ENCODE measurements around the gene KIF18A.
"Not testable (repeated sequence)": the region's sequence is repeated elsewhere in the genome, so short reads cannot be mapped to it uniquely, and the experiment has no call there.

KIF18A gene

DNA sequence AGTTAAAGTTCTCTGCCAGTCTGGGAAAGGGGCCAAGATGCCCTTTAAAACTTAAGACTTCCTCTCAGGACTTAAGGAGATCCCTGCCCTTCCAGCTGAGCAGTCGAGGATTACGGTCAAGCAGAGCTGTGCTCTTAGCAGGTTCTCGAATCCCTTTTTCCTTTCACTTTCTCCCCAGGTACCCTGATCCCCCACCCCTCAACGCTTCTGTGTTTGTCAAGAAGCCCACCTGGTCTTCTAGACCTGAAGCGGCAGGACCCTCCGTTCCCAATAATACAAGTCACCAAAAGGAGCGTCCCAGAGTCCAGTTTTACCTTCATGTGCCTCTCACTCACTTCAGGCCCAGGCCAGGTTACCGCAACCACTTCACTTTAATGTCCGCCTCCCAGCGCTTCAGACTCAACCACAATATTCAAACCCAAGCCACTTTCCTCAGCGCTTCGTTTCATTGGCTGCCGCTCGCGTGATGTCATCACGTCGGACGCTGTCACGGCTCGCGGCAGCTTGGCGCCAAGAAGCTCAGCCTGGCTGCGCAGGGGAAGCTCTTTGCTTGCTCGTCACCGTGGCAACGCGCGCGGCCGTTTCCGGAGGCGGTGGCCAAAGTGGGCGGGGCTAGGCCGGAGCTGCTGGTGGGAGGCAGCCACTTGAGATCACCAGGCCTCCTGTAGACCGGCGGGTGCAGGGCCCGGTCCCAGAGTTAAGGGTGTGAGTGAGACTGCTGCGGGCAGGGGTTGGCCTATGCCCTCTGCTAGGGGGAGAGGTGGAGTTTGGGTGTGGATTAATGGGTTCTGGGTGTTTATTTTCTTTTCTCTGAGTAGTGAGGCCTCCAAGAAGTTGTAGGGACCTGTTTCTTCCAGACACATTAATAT lies at the start of gene KIF18A, which contains the start of gene METTL15:
Gene KIF18A, minus strand, starts transcription at position 407 of the 869 bp plus-strand sequence. CDS start 10,209 bp downstream, outside the sequence.
Gene METTL15, plus strand, starts transcription at position 639 of the 869 bp plus-strand sequence. CDS start 4,947 bp downstream, outside the sequence.
- DNase-seq (ENCODE audit: low read depth in 2 of 2) = peak; percentile 99

DNA sequence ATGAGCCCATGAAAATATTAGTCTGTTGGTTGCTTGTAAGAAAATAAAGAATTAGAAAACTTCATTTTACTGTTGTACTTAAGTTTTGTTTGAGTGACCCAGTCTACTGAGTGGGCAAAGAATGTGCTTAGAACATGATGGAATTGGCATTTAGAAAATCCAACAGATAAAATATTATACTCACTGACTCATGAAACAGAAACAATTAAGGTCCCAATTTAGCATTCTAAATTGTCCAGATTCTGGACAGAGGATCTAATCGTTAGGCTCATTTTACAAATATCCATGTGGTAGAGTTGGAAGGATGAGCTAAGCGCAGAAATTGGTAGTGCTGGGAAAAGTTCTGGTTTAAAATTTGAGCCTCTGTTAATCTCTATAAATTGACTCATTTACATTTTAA lies 45.6 kb upstream of the KIF18A start:
- no peak for DNase-seq (ENCODE audit: low read depth in 2 of 2)

DNA sequence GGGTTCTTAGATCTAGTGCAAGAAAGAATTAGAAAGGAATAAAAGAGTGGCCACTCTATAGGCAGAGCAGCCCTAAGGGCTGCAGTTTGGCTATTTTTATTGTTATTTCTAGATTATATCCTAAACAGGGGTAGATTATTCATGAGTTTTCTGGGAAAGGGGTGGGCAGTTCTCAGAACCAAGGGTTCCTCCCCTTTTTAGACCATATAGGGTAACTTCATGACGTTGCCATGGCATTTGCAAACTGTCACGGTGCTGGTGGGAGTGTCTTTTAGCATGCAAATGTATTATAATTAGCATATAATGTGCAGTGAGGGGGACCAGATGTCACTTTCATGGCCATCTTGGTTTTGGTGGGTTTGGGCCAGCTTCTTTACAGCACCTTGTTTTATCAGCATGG lies 44.8 kb upstream of the KIF18A start:
- no peak for DNase-seq (ENCODE audit: low read depth in 2 of 2)

DNA sequence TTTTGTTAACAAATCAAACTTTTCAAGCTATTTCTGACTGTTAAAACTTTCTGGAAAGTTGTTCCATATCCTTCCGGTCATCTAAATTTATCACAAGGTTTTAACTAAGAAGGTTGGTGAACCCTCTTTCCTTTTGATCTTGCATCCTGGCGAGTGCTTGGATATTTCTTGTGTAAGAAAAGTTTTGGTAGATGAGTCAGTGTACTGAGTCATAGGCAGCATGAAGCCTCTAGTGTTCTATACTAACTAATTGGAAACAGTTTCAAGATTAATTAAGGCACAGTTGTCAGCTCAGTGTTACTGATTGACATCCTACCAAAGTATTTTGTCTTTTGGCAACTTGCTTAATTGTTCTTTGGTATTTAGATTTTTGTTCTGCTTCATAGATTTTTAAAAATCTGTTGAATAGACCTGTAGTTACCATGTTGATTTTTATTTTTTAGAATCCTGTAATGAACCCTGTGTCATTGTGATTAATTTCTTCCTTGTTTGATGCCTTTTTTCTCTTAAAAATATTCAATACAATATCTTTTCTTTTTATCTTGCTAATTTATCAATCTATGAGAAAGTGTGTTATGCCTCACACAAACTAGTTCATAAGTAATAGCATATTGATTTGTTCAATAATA lies 38.3 kb upstream of the KIF18A start:
- no peak for DNase-seq (ENCODE audit: low read depth in 2 of 2)

DNA sequence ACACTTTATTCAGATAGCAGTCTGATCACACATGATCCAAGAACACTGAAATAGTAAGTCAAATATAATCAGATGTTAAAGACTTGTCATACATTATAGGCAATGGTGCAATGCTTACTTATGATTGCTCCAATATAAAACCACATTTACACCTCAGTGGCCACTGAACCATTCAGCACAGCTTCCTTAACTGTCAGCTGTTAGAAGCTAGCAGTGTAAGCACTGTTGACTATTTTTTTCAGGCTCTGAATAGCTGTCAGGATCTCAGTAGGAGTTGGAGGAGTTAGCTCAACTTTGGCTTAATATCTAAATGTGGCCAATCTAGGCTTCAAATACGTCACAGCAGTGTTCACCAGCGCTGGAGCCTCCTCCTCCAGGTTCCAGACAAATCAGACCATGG lies 36.9 kb upstream of the KIF18A start:
- DNase-seq (ENCODE audit: low read depth in 2 of 2) = no peak

DNA sequence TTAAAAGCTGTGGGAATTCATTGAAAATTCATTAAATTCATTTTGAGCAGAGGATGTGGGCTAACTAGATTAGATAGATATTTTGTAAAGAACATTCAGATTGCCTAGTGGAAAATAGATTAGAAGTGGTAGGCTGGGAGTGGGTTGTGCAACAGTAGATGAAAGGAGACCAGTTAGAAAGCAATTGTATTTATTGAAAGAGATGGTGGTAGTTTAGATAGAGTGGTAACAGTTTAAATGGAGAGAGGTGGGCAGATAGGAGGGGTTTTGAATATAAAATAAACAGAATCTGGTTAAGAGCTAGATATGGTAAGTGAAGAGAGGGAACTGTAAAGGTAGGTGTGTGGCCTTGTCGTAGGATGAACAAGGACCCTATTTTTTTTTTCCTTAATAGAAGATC lies 34.8 kb upstream of the KIF18A start:
- no peak for DNase-seq (ENCODE audit: low read depth in 2 of 2)

DNA sequence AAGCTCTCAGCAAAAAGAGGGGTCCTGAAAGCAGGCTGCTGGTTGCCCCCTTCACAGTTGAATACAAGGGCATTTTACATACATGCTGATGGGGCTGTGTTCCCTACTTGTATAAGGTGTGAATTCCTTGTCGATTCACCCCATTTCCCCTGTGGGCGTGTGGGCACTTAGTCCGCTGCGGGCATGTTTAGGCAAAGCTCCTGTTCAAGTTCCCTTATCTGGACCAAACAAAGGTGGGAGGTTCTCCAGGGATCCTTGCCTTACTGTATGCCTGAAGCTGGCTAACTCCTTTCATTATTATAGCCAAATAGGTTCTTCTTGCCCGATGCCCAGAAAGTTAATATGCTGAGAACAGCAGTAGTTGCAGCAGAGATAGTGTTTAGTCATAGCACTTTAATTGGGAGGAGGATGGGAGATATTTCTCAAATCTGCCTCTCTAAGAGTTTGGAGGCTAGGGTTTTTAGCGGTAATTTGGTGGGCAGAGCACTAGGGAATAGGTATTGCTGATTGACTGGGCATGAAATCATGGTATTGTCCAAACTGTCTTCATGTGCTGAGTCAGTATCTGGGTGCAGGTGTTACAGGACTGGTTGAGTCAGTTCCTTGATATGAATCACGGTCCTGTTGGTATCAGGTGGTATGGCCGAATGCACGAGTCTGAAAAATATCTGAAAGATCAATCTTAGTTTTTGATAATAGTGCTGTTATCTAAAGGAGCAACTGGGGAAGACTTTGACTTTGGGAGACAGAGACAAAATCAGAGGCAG lies 32.9 kb upstream of the KIF18A start:
- DNase-seq (ENCODE audit: low read depth in 2 of 2) = no peak

DNA sequence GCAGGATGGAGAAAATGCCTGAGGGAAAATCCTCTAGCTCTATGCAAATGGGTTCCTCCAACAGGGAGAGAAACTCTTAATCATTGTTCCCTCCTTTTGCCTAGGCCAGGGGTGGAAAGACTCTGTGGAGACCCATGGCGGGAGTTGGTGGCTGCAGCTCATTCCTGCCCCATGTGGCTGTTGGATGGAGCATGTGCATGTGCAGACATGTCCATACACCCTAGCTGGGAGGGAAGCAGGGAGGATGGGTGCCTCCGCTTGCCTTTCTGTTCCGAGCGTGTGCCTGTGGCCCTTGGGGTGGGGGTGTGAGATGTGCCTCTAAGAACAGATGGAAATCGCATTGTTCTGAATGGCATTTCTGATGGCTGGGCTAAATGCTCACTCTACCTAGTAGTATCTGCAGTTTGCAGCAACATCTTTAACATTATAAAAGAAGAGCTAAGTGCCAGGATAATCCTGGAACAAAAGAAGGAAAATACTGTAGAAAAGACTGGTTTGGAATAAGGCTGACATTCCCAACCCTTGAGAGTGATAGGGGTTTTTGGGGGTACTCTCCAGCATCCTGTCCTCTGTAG lies 32.0 kb upstream of the KIF18A start:
- DNase-seq (ENCODE audit: low read depth in 2 of 2) = no peak

DNA sequence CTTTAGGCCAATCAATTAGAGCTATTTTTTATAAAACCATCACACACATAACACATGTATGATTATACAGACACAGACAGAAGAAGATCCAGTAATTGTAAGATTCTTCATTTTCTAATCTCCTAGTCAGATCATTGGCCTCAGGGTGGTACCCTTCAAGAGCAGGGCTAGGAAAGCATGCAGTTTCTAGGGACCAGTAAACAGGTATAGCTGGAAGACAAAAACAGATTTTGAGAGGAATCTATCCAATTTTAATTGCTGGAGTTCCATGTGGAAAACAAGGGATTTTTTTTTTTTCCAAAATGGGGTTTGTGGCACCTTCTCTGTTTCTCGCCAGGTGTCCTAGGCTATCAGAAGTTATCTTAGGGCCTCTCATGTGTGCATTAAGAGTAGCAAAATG lies 29.9 kb upstream of the KIF18A start:
- no peak for DNase-seq (ENCODE audit: low read depth in 2 of 2)

DNA sequence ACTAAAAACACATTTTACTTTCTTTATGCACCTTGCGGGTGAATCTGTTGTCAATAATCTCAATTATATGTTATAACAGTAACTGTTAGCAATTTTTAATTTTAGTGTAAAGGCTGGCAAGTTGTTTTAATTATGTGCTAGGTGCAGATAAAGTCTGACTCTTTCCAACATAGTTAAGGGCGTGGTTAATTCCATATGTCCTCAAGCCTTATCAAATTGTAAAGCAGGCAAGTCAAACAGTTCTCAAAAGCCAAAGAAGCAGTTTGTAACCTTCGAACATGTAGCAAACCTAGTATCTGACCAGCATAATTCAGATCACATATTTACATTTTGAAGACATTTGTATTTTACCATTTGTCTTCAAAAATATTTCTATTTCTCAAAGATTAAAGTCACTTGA lies 29.4 kb upstream of the KIF18A start:
- DNase-seq (ENCODE audit: low read depth in 2 of 2) = no peak

DNA sequence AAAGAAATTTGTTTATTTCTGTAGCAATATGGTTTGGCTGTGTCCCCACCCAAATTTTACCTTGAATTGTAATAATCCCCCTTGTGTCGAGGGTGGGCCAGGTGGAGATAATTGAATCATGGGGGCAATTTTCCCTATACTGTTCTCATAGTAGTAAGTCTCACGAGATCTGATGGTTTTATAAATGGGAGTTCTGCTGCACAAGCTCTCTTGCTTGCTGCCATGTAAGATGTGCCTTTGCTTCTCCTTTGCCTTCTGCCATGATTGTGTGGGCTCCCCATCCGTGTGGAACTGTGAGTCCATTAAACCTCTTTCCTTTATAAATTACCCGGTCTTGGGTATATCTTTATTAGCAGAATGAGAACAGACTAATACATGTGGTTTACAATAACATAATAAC lies 28.2 kb upstream of the KIF18A start:
- DNase-seq (ENCODE audit: low read depth in 2 of 2) = not testable (repeated sequence)

DNA sequence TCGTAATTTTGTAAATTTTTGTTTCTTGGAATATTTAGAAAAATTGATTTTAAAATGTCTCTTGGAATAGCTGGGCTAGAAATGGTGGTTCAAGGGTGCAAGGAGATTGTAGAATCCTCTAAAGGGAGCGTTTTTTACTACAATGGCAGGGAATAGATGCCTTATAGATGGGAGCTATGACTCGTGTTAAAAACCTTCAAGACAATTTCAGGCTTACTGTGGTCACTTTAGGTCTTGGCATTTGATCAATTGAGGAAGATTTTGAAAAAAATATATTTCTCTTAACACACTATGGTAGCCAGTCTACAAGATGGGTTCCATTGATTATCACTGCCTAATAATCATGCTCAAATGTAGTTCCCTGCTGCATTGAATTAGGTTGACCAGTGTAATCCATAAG lies 25.2 kb upstream of the KIF18A start:
- DNase-seq (ENCODE audit: low read depth in 2 of 2) = no peak

DNA sequence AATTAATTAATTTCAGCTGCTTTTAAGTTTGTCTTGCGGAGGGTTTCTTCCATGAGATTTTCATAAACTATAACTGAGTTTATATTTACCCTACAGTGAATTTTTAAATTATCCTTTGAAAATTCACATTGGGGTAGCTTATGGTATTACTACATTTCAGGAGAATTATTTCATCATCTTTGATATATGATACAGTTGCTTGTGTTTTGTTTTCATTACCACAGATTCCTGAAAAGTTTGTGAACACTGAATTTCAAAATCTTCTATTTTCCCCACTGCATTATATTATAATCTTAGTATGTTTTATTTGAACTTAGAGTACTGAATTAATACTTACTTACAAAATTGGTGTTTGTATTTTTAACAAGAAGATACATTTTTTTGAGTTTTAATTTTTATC lies 24.6 kb upstream of the KIF18A start:
- no peak for DNase-seq (ENCODE audit: low read depth in 2 of 2)

DNA sequence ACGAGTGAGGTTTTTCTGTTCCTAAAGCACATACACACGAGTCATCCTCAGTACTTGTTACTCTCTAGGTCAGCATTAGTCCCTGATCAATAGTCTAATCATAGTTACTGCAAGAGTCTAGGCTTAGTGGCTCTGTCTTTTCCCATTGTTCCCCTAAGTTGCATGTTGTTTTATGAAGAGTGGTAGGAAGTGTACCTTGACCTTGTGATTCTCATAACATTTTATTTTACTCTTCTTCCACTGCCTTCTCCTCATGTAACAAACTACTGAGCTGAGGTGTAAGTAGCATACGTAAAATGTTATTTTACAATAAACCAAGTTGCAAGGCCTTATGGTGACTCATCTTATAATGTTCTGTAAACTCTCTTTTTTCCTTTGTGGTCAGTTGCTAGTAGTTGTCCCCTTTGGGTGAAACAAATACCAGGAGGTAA lies 15.2 kb upstream of the KIF18A start:
- no peak for DNase-seq (ENCODE audit: low read depth in 2 of 2)

DNA sequence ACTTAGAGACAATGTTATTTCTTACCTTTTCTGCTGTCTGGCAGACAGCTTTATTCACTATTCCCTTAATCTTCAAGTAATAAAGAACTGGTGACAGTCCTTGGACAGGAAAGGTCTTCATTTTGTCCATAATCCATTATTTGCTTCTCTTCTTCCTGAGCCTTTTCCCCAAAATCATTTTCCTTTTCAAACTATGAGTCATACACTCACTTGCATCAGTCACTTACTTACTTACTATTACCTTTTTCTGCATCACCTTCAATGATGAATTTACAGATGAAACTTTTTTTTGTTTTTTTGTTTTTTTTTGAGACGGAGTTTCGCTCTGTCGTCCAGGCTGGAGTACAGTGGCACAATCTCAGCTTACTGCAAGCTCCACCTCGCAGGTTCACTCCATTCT lies 9.8 kb upstream of the KIF18A start:
- no peak for DNase-seq (ENCODE audit: low read depth in 2 of 2)

DNA sequence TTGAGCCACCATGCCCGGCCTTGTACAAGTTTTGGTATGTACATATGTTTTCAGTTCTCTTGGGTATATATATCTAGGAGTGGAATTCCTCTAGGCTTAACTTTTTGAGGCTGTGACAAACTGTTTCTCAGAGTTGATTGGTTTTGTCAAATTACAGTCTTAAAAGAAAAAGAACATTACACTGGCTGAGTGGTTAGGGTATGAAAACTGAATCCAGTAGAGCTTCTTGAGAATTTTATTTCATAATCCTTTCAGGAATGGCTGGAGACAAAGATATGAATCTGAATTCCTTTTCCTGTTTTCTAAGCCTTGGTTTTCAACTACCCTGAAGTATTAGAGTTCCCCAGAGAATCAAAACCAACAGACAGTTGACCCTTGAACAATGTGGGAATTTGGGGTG lies 6.8 kb upstream of the KIF18A start:
- DNase-seq (ENCODE audit: low read depth in 2 of 2) = no peak

DNA sequence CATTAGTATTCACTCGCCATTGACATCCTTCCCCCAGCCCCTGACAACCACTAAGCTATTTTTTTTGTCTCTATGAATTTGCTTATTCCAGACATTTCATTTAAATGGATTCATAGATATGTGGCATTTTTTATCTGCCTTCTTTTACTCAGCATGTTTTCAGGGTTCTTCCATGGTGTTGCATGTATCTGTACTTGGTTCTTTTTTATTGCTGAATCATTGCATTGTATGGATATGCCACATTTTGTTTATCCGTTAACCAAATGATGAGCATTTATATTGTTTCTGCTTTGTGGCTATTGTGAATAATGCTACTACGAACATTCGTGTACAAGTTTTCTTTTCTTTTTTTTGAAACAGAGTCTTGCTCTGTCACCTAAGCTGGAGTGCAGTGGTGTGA lies 6.2 kb upstream of the KIF18A start:
- no peak for DNase-seq (ENCODE audit: low read depth in 2 of 2)

DNA sequence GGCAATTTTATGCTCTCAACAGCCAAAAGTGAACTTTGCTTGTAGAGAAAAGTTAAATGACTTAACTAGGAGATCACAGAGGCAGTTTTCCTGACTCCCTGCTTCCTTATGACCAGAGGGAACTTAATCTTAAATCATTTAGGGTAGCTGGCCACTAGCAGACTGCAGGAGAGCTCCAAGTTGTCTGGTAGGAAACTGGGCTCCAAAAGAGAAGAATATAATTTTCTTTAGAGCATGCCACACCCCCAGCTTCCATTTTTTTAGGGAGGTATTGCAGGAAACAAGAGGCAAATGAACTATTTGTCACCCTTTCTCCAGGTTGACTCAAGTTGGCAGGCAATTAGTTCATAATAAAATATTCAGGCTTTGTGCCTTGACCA lies 2.9 kb upstream of the KIF18A start:
- DNase-seq (ENCODE audit: low read depth in 2 of 2) = no peak

DNA sequence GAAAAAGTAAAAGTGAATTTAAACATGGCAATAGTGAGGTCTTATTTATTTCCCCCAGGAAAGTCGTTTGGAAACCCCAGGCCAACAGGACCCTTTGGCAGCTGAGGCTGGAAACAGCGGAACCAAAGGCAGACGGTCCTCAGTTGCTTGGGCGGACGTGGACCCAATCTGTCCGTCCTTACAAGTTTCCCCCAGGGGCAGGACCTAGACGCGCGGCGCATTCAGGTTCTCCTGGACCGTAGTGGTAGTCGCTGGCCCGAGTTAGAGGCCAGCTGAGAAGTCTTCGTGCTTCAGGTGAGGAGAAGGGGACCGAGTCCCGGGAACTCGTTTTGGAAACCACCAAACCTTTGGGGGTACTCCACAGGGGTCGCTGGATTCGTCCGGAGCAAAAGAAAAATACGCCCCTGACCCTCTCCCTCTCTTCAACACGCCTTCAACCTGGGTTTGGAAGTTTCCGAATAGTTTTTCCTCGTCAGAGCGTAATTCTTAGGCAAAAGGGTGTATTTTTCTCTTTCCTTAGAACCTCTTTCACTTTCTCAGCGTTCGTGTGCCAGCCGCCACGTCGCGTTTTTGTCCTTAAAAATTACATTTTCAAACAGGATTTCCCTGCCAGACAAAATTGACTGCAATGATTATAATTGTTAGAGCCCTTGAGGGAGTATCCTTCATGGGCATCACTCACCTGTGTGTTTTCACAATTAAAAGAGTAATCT lies 2.3 kb upstream of the KIF18A start:
- peak; percentile 38 to 51 for DNase-seq (ENCODE audit: low read depth in 2 of 2)

DNA sequence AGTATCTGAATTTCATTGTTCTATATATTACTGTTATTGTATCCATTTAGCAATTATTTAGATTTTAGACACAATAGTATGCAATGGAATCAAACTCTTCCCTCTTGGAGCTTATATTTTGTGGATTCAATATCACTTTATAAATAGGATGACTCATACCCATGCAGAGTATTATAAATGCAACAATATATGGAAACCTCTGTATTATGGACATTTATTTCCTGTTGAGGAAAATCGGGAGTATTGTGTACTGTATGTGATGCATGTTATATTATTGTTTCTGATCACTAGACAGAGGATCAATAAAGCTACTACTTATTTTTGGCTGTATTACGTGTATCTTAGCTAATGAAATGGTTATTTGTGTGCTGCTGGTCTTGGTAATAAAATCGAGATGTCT lies 1.0 kb upstream of the KIF18A start:
- no peak for DNase-seq (ENCODE audit: low read depth in 2 of 2)

DNA sequence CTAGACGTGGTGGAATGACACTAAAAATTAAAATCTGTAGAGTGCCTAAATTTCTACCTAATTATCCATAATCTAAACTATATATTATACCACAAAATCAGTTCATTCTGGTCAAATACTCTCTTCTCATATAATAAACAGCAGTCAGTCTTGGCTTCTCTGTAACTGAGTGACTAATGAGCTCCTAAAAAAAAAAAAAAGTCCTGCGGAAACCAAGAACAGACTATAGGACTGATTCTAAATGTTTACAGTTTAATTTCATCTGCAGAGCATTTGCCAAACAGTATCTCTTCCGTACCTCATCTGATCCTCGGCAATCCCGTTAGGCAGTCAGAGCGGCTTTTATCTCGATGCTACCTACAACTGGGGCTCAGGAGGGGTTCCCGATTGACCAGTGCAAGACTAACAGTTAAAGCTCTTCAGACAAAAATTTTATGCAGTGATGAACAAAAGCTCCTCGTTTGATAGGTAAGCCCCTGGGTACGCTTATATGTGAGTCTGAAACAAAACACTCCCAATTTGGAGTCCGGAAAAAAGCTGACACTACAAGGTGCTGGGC lies 686 bp downstream of the KIF18A start:
- peak in 1 of 2 donors; percentile 2 for DNase-seq (ENCODE audit: low read depth in 2 of 2)

Measured in stimulated activated CD8-positive, alpha-beta memory T cell treated with anti-CD3 and anti-CD28 coated beads, Interleukin-2, amount 100 ng/mL, for 48 hours (primary cell).